ENCODE results near the gene NELFE. TPM values are rescaled to one million over a fixed set of nuclear protein-coding genes. Genes with fewer than 3 reads are reported as not detected.

NELFE gene
- total and polyA plus RNA-seq, 2 of the 13 experiments (the other 11 are each of a cell fraction or from before 2014, with no cell fraction given): 51.3 to 69.8 TPM

- TF ChIP-seq HINFP (CRISPR knock-in tag; IDR thresholded peaks at IDR 0.05; ENCODE audit: low read depth) (0 out of 2 replicates have a peak, but pooled peaks have one; percentile 25), ZNF800 (CRISPR knock-in tag; IDR thresholded peaks at IDR 0.05) (no peak), KAT7 (CRISPR knock-in tag; IDR thresholded peaks at IDR 0.05; ENCODE audit: borderline replicate concordance) (peak; percentile 72), ZNF224 (CRISPR knock-in tag; IDR thresholded peaks at IDR 0.05) (no peak), TEAD2 (CRISPR knock-in tag; IDR thresholded peaks at IDR 0.05) (no peak), RBM39 (IDR thresholded peaks at IDR 0.05; ENCODE audit: low read depth, low read length, poor library complexity, severe bottlenecking) (no peak), ZNF546 (CRISPR knock-in tag; conservative IDR thresholded peaks at IDR 0.05) (peak; percentile 27; the same call in 1 of the 2 replicates), SUZ12 (IDR thresholded peaks at IDR 0.05; ENCODE audit: low read depth, low read length) (no peak), DZIP1 (CRISPR knock-in tag; IDR thresholded peaks at IDR 0.05) (0 out of 2 replicates have a peak, but pooled peaks have one; percentile 16), GMEB1 (CRISPR knock-in tag; IDR thresholded peaks at IDR 0.05; ENCODE audit: borderline replicate concordance) (no peak), FOXO4 (CRISPR knock-in tag; conservative IDR thresholded peaks at IDR 0.05) (no peak), ZNF251 (CRISPR knock-in tag; IDR thresholded peaks at IDR 0.05) (no peak), ZBTB10 (CRISPR knock-in tag; IDR thresholded peaks at IDR 0.05; ENCODE audit: borderline replicate concordance) (no peak), SYNCRIP (IDR thresholded peaks at IDR 0.05; ENCODE audit: insufficient read depth, low read depth, low read length) (no peak), ELF1 (CRISPR knock-in tag; IDR thresholded peaks at IDR 0.05) (no peak; the same call in 1 of the 2 replicates)
These were observed 31.4 kb downstream of the NELFE start, which contains the start of gene C2 (continued) for GRCh38 chr6:31927242-31927862.
